GM18511 (cell line): ENCODE measurements around the gene FBP2.

Source experiments
- ATAC-seq: cut with Tn5 transposase; IDR thresholded peaks from one replicate; pipeline ENCODE4 v1.9.1; 2021; ENCODE audit warnings: mild to moderate bottlenecking, moderate library complexity; ENCODE audit not compliant: unreplicated experiment

Gene FBP2

DNA sequence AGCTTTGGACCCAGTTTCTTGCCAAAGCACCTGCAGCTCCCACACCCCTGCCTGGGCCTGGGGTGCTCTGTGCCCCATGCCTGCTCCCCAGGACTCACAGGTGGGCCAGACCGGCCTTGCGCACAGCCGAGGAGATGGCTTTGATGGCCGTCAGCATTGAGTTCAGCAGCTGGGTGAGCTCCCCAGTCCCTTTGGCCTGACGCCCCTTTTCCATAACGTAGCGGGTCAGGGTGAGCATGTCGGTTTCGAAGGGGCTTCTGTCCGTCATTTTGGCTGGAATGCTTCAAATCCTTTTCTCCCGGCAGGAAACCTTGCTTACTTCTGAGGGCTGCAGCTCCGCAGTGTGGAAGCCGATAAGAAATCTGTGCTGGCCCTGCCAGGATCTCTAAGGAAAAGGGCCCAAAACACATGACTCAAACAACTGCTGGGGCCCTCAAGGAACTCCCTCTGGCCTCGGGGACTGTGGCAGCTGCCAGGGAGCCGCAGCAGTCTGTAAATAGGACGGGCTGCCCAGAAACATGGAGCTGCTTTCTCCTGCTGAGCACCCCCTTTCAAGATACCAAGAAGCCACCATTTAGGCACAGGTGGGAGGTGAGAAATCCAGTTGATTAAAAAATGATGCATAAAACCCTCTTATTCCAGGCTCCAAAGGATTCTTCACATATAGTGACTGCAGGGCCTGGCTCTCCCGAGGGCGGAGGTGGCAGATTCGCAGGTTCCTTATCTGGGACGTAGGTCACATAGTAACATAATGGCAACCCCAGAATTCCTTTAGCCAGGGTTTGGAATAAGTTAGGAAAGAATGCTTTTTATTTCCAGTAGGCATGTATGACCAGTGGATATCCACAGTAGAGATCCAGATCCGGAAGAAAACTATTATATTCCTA, at the start of gene FBP2:
Gene FBP2 (minus strand): TSS at position 366 of the 887 bp plus-strand sequence. CDS start 98 bp downstream, at position 268.
- no peak for ATAC-seq

DNA sequence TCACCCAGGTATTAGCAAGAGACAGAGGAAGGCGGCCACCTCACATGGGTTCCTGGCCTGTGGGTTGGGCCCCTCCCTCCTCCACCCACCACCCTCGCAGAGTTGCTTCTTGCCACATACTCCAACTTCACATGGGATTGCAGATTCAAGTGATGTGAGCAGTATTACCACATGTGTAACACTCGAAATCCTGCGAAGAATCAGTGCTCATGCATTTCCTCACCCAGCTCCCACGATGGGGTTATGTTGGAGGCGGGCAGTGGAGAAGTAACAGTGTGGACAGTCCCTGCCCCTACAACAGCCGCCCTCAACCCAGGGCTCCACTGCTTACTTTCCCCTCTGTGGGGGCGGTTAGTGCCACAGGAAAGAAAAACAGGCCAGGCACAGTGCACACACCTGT, 49.6 kb upstream of the FBP2 start:
- ATAC-seq = no peak

DNA sequence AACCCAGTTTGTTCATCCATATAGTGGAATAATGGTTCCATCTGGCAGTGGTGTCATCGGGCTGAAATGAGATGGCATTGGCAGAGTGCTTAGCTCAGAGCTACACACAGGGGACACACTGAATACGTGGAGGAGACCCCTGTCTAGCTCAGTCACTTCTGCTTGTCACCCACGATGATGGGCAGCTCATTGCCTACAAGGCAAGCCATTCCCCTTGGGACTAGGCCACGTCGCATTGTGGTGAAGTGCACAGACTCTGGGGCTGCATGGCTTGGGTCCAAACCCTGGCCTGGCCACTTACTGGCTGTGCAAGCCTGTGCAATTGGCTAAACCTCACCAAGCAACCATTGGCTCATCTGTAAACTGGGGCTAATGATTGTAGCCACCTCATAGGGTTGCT, 48.9 kb upstream of the FBP2 start:
- no peak for ATAC-seq

DNA sequence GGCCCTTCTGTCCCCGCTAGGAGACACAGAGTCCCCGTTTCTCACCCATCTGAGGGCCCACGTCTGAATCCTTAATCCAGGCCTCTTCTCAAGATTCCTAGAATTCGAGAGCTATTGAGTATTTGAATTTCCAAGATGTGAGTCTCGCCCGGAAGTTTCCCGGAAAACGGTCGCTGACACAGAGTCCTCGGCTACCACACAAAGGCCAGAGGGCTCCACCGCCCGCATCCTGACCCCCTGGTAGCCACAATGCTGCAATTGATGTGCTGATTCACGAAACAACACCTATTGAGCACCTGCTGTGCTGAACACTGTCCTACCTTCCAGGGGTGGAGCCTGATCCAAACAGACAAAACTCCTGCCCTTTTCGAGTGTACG, 46.4 kb upstream of the FBP2 start:
- no peak for ATAC-seq

DNA sequence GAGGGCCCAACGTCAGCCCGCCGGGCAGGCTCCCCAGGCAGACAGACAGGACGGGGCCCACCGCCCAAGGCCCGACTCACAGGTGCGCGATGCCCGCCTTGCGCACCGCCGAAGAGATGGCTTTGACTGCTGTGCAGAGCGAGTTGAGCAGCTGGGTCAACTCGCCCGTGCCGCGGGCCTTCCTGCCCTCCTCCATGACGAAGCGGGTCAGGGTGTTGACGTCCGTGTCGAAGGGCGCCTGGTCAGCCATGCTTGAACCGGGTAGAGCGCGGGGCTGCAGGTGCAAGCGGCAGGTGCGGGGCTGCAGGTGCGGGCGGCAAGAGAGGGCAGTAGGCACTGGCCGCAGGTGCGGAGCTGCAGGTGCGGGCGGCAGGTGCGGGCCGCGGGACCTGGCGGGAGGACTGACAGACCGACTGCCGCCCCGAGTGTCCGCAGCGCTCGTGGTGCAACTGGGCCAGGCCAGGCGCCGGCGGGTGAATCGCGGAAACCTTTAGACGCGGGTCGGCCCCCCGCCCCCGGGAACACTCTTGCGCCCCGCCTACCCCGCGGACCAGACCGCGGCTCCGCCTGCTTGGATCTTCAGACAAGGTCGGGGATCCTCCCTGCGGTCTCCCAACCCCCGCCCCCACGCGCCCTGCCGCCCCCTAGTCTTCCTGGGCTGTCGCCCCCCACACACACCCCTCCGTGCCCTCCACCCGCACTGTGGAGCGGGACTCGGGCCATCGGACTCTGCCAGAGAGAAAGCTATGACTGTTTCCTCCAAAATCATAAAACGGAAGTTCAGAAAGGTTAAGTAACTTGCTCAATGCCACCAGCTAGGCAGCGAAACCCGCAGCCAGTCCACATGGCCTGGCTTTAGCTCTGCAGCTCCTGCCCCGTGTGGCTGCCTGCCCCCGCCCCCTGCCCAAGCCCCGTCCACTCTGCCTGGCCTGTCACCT, 45.7 kb upstream of the FBP2 start, which contains the start of gene FBP1:
Gene FBP1 (minus strand): TSS at position 458 of the 938 bp plus-strand sequence. CDS start 208 bp downstream, at position 250.
- peak; percentile 71 for ATAC-seq

DNA sequence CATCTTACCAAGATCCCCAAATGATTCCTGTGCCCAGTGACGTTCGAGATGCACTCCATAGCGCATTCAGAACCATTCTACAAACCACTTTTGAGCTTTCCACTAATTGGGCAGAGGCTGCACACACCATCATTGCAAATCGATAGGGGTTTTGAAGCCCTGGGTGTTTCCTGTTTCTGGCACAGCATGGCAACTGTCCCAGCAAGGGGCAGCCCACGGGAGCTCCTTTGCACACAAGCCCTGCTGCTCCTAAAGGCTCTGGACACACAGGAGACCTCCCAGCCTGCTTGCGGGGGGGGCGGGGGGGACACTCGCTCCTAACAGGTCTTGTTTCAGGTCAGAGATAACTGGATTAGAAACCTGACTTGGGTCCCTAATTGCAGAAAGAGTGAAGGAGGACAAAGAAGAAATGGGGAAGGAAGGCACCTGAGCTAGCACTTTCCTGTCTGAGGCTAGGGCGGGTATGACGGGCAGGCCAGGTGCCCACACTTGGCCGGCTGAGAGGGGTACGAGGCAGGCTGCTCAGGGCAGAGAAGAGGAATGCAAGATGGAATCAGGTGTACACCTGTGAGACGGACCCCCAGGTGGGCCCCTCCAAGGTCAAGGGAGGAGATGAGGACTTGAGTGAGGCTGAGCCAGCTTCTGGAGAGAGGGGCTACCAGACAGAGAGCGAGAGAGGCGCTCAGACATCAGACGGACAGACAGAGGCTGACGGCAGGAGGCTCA, 44.9 kb upstream of the FBP2 start:
- peak; percentile 25 for ATAC-seq

DNA sequence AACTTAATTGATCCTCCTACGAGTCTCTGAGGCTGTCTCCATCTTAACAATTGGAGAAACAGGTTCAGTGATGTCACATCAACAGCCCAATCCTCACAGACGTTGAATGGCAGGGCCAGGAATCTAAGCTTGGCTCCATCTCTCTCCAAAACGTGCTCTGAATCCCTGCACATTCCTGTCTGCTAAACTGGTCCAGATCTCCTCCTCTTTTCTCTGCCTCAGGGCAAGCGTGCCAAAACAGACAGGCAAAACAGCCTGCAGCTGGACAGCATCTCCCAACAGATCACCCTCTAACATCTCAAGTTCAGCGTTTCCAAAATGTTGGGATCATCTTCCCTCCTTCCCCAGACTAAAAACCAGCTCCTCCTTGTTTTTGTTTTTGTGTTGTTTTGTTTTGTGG, 39.1 kb upstream of the FBP2 start:
- no peak for ATAC-seq

DNA sequence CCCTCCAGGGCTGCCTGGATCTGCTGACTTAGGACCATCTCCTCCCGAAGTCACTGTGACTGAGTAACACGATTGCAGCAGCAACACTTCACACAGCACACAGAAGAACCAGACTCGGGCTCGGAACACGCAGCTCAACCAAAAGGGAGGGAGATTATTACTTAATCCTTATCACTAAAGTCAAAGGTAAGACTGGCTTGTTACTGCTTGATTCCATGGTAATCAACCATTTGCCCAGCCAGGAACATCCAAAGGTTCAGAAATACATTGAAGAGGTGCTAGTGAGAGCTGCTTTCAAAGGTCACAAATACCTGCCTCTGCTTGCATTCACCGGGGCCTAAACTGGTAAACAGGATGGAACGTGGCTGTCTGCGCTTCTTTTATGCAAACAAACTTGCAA, 38.0 kb upstream of the FBP2 start:
- no peak for ATAC-seq

DNA sequence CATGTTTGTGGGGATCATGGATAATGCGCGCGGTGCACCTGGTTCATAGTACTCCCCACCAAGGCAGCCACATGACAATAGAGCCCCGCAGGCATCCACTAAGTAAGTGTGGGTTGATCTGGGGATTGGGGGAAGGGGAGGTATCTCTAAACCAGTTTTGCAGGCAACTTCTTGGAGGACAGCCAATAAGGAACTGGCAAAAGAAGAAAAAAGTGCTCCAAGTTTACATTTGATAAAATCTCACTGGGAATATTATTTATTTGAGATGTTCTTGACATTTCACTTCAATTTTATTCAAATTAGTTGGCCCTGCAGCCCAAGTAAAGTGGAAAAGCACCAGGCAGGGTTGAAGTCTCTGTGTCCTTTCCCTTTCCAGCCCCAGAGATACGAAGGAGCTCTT, 37.2 kb upstream of the FBP2 start:
- no peak for ATAC-seq

DNA sequence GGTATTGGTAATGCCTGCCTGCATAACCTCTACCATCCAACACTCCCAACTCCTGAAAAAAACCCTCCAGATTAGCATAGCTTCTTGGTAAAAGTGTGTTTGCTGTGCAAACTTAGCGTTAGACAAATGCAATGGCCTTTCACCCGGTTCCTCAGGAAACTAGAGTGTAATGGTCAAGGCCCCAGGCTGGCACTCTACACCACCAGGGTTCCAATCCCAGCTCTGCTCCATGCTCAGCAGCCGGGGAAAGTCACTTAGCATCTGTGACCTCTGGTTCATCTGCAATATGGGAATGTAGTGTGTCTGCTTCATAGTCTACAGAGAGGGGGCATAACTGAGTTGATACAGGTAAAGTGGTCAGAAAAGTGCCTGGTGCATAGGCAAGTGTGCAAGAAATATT, 36.7 kb upstream of the FBP2 start:
- no peak for ATAC-seq

DNA sequence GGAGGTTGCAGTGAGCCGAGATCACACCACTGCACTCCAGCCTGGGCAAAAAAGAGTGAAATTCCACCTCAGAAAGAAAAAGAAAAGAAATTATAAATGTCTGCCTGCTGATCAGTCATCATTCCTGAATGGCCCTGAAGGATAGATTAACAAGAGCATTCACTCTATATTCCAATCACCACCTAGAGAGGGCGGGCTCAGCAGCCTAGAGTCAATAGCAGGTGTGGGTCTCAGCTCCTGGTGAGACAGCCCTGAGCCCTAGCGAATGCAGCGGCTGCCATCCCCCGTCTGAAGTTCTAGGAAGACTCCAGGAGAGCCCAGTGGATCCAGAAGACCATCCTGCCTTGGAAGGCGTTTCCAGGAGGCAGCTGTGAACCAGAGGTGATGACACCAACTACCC, 33.7 kb upstream of the FBP2 start:
- ATAC-seq = no peak

DNA sequence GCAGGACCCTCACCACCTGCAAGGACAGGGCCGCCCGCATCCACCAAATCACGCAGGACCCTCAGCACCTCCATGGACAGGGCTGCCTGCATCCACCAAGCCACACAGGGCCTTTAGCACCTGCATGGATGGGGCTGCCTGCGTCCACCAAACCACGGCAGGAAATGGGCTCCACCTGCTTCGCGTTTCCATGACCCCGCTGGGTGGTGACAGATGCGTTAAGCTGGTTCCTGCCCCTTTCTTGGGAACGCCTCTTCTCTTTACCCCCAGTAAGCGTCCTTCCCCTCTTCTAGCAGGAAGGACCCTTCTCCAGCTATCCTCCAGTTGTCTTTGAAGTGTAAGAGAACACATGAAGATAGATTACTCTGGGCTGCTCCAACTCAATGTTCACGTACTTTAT, 32.2 kb upstream of the FBP2 start:
- ATAC-seq = no peak

- ATAC-seq = no peak
Observed at GRCh38 chr9:94624629-94625028, 31.0 kb upstream of the FBP2 start.

DNA sequence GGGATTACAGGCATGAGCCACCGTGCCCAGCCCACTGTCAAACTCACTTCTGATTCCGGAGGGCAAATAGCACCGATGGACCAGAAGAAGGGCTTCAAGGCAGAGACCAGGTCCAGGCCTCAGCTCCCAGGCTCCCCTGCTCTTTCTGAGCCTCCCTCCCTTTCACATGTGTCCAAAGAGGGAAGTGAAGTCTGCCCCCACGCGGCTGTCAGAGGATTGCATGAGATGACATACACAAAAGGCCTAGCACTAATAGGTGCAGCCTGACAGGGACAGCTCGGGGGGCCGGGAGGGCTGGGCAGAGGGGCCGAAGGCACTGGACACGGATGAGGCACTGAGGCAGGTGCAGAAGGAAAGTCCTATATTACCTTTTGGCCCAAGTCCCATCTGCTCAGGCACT, 29.6 kb upstream of the FBP2 start:
- no peak for ATAC-seq

GRCh38 chr9:94622087-94622800, 28.6 kb upstream of the FBP2 start:
- no peak for ATAC-seq

- ATAC-seq = no peak
Observed at GRCh38 chr9:94619026-94619425, 25.4 kb upstream of the FBP2 start.

GRCh38 chr9:94613003-94613402, 19.4 kb upstream of the FBP2 start:
- no peak for ATAC-seq

DNA sequence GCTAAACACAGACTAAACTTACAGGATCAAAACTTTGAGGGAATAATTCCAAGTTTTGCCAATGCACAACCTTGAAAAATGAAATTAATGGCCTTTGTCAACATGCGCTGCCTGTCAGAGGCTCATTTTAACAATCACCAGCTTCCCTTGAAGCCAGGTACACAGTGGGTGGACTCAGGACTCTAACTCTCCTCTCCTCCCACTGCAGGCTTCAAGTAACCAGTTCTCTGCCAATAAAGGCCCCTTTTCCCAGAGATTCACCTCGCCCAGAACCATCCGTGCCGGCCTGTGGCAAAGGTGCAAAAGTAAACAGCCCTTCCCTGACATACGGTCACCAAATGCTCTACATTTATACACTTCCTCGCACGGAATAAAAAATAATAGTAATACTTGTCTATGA, 18.4 kb upstream of the FBP2 start:
- no peak for ATAC-seq

DNA sequence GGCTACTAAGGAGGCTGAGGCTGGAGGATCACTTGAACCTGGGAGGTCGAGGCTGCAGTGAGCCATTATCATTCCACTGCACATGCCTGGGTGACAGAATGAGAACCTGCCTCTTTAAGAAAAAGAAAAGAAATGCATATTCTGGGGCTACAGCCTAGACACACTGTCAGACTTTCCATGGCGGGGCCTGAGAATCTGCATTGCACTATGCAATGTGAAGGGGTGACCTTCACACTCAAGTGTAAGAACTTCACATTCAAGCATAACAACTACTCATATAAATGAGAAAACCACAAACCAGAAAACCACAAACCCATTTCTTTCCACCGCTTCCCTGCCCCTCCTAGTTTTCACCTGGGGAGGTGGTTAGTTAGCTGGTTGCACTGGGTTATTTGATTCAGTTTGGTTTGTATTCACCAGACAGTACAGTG, 18.0 kb upstream of the FBP2 start:
- no peak for ATAC-seq

GRCh38 chr9:94610181-94610606, 16.6 kb upstream of the FBP2 start:
- no peak for ATAC-seq

DNA sequence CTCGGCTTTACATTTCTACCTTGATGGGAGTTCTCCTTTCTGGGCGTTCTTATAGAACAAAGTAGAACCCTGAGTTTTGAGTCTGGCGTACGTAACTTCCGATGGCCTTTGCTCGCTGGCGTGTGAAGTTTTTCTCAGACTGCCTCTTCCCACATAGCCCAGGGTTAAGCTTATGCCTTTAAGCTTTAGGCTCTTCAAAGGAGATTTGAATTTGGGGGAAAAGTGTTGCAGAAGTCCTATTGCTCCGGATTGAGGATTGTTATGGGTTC, 13.7 kb upstream of the FBP2 start:
- no peak for ATAC-seq
